ENCODE measurements around the gene LMX1B.

DNA sequence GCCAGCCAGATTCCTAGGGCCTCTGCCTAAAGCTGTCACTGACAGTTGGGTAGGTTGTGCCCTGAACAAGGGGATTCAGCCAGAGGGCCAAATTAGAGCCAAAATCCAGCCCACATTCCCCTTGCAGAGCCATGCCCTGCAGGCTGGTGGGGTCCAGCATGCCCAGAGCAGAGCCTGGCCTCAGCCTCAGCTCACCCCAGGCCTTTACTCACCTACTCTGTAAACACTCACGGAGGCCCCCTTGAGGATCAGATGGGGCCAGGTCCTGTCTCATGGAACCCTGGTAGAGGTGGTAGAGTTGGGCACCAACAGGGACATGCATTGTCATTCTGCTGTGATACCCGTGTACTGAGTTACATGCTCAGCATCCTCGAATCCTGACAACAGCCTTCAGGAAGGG is 74.9 kb downstream of the LMX1B start:
- TF ChIP-seq, protein P1, sequence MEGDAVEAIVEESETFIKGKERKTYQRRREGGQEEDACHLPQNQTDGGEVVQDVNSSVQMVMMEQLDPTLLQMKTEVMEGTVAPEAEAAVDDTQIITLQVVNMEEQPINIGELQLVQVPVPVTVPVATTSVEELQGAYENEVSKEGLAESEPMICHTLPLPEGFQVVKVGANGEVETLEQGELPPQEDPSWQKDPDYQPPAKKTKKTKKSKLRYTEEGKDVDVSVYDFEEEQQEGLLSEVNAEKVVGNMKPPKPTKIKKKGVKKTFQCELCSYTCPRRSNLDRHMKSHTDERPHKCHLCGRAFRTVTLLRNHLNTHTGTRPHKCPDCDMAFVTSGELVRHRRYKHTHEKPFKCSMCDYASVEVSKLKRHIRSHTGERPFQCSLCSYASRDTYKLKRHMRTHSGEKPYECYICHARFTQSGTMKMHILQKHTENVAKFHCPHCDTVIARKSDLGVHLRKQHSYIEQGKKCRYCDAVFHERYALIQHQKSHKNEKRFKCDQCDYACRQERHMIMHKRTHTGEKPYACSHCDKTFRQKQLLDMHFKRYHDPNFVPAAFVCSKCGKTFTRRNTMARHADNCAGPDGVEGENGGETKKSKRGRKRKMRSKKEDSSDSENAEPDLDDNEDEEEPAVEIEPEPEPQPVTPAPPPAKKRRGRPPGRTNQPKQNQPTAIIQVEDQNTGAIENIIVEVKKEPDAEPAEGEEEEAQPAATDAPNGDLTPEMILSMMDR (conservative IDR thresholded peaks at IDR 0.05 in 1 of 2, IDR thresholded peaks at IDR 0.05 in 1 of 2; ENCODE audit: extremely low read depth in 1 of 2, insufficient read depth in 1 of 2, low read depth in 1 of 2, low read length in 2 of 2) = no peak
- no peak for TF ChIP-seq EZH2 (IDR thresholded peaks at IDR 0.05; ENCODE audit: borderline replicate concordance, low read length)

Measured in mammary epithelial cell (primary cell).